CD4-positive, CD25-positive, alpha-beta regulatory T cell (primary cell): ENCODE data around the gene DNAH14. TPM values are rescaled to one million over a fixed set of nuclear protein-coding genes. Genes with fewer than 3 reads are reported as not detected.
"Not testable (repeated sequence)": the region's sequence is repeated elsewhere in the genome, so short reads cannot be mapped to it uniquely, and the experiment has no call there.

Experiments
- ATAC-seq, 2 donors: fragments of 150-1000 bp; cut with Tn5 transposase; one replicate each; pipeline ENCODE4 v1.10.0; 2021; ENCODE audit warnings: low read depth in 2 of 2, moderate number of reproducible peaks in 2 of 2, moderate library complexity in 1 of 2
- DNase-seq, 3 donors: peaks; one replicate each; pipeline versions ENCODE4 v3.0.0 to v3.0.0-alpha.2; 2012 to 2022; ENCODE audit warnings: mixed read lengths in 1 of 3
- H3K27ac ChIP-seq: one replicate; pipeline ENCODE4 v1.7.0; 2013; ENCODE audit warnings: mild to moderate bottlenecking, low read length; ENCODE audit not compliant: insufficient read depth, poor library complexity, severe bottlenecking
- H3K27me3 ChIP-seq: one replicate; pipeline ENCODE4 v1.7.0; 2013; ENCODE audit warnings: low read length; ENCODE audit not compliant: control insufficient read depth, insufficient read depth
- H3K36me3 ChIP-seq: one replicate; pipeline ENCODE4 v1.7.0; 2013; ENCODE audit warnings: mild to moderate bottlenecking, low read length, moderate library complexity; ENCODE audit not compliant: control insufficient read depth, insufficient read depth
- H3K4me1 ChIP-seq: 2 replicates; pipeline ENCODE4 v1.7.0; 2013; ENCODE audit warnings: mild to moderate bottlenecking, low read length; ENCODE audit not compliant: insufficient read depth, control insufficient read depth, poor library complexity, severe bottlenecking
- H3K4me3 ChIP-seq: one replicate; pipeline ENCODE4 v1.7.0; 2013; ENCODE audit warnings: low read depth, mild to moderate bottlenecking, low read length, moderate library complexity
- H3K9me3 ChIP-seq, 2 experiments: 1 replicate in 1 of 2; 2 replicates in 1 of 2; pipeline ENCODE4 v1.7.0; 2013; ENCODE audit warnings: low read length in 2 of 2, mild to moderate bottlenecking in 1 of 2, moderate library complexity in 1 of 2; ENCODE audit not compliant: control insufficient read depth in 2 of 2
- H3K27ac Mint-ChIP-seq, 3 donors: one replicate each; pipeline ENCODE4 v1.8.0; 2020 to 2022; ENCODE audit warnings: mild to moderate bottlenecking in 3 of 3, mixed read lengths in 3 of 3, moderate library complexity in 2 of 3
- H3K27me3 Mint-ChIP-seq: one replicate; pipeline ENCODE4 v1.8.0; 2022; ENCODE audit warnings: mild to moderate bottlenecking, mixed read lengths
- H3K36me3 Mint-ChIP-seq: one replicate; pipeline ENCODE4 v1.8.0; 2020; ENCODE audit warnings: mixed read lengths
- H3K4me1 Mint-ChIP-seq, 4 donors: one replicate each; pipeline ENCODE4 v1.8.0; 2020 to 2022; ENCODE audit warnings: mixed read lengths in 4 of 4, mild to moderate bottlenecking in 1 of 4
- H3K4me3 Mint-ChIP-seq, 4 donors: one replicate each; pipeline ENCODE4 v1.8.0; 2020 to 2022; ENCODE audit warnings: mild to moderate bottlenecking in 4 of 4, mixed read lengths in 4 of 4, moderate library complexity in 3 of 4
- H3K9me3 Mint-ChIP-seq, 7 donors: one replicate each; pipeline ENCODE4 v1.8.0; 2020 to 2022; ENCODE audit warnings: mixed read lengths in 7 of 7, mild to moderate bottlenecking in 3 of 7, moderate library complexity in 2 of 7
- polyA plus RNA-seq, 4 donors: library from polyadenylated mRNA; unstranded; fragments of 300-500 nt; fragmentation: Illumina TruSeq; gene quantifications; one replicate each; pipeline ENCODE4 v1.2.3, GENCODE V29; 2021
- total RNA-seq: library from RNA; stranded (reverse); gene quantifications from one replicate; pipeline ENCODE4 v1.2.3, GENCODE V29; 2022

Gene DNAH14
- total and polyA plus RNA-seq, 5 donors from 2014 or later = 0.02 to 0.13 TPM; not detected in 3

DNA sequence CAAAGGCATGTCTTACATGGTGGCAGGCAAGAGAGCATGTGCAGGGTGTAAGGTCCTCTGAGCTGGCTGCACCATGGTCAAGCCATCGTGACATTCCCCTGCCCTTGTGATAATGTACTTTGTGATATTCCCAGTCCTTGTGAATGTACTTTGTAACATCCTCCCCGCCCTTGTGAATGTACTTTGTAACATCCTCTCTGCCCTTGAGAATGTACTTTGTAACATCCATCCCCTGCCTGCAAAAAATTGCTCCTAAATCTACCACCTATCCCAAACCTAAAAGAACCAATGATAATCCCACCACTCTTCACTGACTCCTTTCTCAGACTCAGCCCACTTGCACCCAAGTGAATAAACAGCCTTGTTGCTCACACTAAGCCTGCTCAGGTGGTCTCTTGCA is 44.1 kb upstream of the DNAH14 start:
- not testable (repeated sequence) for DNase-seq, H3K4me3 Mint-ChIP-seq

GRCh38 chr1:224894915-224895314 is 34.6 kb upstream of the DNAH14 start:
- Mint-ChIP-seq H3K4me3 (no peak overlapping the region), H3K36me3 (no peaks in the 10 kb centered on the region), H3K27ac (no peak overlapping the region), H3K9me3 (peaks cover 0 to 18% (median 5%) of the 10 kb centered on the region in 7 donors), H3K27me3 (peaks cover 4% of the 10 kb centered on the region), H3K4me1 (no peaks in the 10 kb centered on the region)
- Histone ChIP-seq H3K4me1 (no peaks in the 10 kb centered on the region), H3K4me3 (no peak overlapping the region), H3K27ac (no peak overlapping the region), H3K36me3 (no peaks in the 10 kb centered on the region), H3K9me3 (peaks cover 0 to 8% of the 10 kb centered on the region in 2 experiments), H3K27me3 (peaks cover 2% of the 10 kb centered on the region)
- no peak for DNase-seq
- no peak for ATAC-seq

More for the DNA sequence above, 44.1 kb upstream of the DNAH14 start:
- ATAC-seq, H3K4me1 Mint-ChIP-seq, H3K9me3 ChIP-seq, H3K36me3 Mint-ChIP-seq, H3K27me3 ChIP-seq, H3K4me1 ChIP-seq, H3K36me3 ChIP-seq, H3K27ac Mint-ChIP-seq, H3K27me3 Mint-ChIP-seq, H3K4me3 ChIP-seq, H3K27ac ChIP-seq: not testable (repeated sequence)
- H3K9me3 Mint-ChIP-seq = peaks cover 0 to 11% (median 4%) of the 10 kb centered on the region in 7 donors

GRCh38 chr1:224896130-224896781 is 33.2 kb upstream of the DNAH14 start:
- H3K4me3 ChIP-seq = no peak overlapping the region
- peaks cover 0 to 18% (median 6%) of the 10 kb centered on the region in 7 donors for H3K9me3 Mint-ChIP-seq
- DNase-seq (no peak), ATAC-seq (no peak)
- H3K27me3 Mint-ChIP-seq = peaks cover 4% of the 10 kb centered on the region
- H3K27ac ChIP-seq = no peak overlapping the region
- H3K36me3 ChIP-seq = no peaks in the 10 kb centered on the region
- H3K9me3 ChIP-seq = peaks cover 0 to 8% of the 10 kb centered on the region in 2 experiments
- no peaks in the 10 kb centered on the region for H3K4me1 Mint-ChIP-seq
- H3K4me3 Mint-ChIP-seq = no peak overlapping the region
- H3K4me1 ChIP-seq = no peaks in the 10 kb centered on the region
- H3K27ac Mint-ChIP-seq = no peak overlapping the region
- no peaks in the 10 kb centered on the region for H3K36me3 Mint-ChIP-seq
- H3K27me3 ChIP-seq = peaks cover 2% of the 10 kb centered on the region

GRCh38 chr1:224897529-224898327 is 31.7 kb upstream of the DNAH14 start:
- Histone ChIP-seq H3K9me3 (peaks cover 0 to 8% of the 10 kb centered on the region in 2 experiments), H3K4me1 (no peaks in the 10 kb centered on the region), H3K27ac (no peak overlapping the region), H3K36me3 (no peaks in the 10 kb centered on the region), H3K4me3 (no peak overlapping the region), H3K27me3 (peaks cover 2% of the 10 kb centered on the region)
- Mint-ChIP-seq H3K9me3 (peaks cover 0 to 18% (median 6%) of the 10 kb centered on the region in 7 donors), H3K27ac (no peak overlapping the region), H3K27me3 (peaks cover 8% of the 10 kb centered on the region), H3K36me3 (no peaks in the 10 kb centered on the region), H3K4me3 (no peak overlapping the region), H3K4me1 (no peaks in the 10 kb centered on the region)
- no peak for DNase-seq
- ATAC-seq = no peak

DNA sequence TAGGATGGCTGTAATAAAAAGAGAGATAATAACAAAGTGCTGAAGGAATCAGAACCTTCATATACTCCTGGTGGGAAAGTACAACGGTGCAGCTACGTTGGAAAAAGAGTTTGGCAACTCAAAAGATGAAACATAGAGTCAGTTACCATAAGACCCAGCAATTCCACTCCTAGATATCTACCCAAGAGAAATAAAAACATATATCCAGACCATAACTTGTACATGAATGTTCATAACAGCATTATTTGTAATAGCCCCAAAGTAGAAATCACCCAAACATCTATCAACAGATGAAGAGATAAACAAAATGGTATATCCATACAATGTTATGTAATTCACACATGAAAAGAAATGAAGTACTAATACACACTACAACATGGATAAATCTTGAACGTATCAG is 30.5 kb upstream of the DNAH14 start:
- Mint-ChIP-seq H3K27ac (no peak overlapping the region), H3K27me3 (peaks cover 8% of the 10 kb centered on the region), H3K4me1 (no peaks in the 10 kb centered on the region), H3K36me3 (no peaks in the 10 kb centered on the region), H3K9me3 (peaks cover 0 to 18% (median 6%) of the 10 kb centered on the region in 7 donors), H3K4me3 (no peak overlapping the region)
- H3K4me3 ChIP-seq = no peak overlapping the region
- DNase-seq (no peak), ATAC-seq (no peak)
- no peaks in the 10 kb centered on the region for H3K4me1 ChIP-seq
- peaks cover 0 to 8% of the 10 kb centered on the region in 2 experiments for H3K9me3 ChIP-seq
- H3K27ac ChIP-seq = no peak overlapping the region
- peaks cover 2% of the 10 kb centered on the region for H3K27me3 ChIP-seq
- H3K36me3 ChIP-seq = no peaks in the 10 kb centered on the region

- ATAC-seq = no peak
- Mint-ChIP-seq H3K4me3 (no peak overlapping the region), H3K36me3 (no peaks in the 10 kb centered on the region), H3K27me3 (peaks cover 8% of the 10 kb centered on the region), H3K27ac (no peak overlapping the region), H3K9me3 (peaks cover 0 to 18% (median 6%) of the 10 kb centered on the region in 7 donors), H3K4me1 (no peaks in the 10 kb centered on the region)
- Histone ChIP-seq H3K36me3 (no peaks in the 10 kb centered on the region), H3K4me3 (no peak overlapping the region), H3K27me3 (peaks cover 2% of the 10 kb centered on the region), H3K4me1 (no peaks in the 10 kb centered on the region), H3K9me3 (peaks cover 0 to 8% of the 10 kb centered on the region in 2 experiments), H3K27ac (no peak overlapping the region)
- DNase-seq = no peak
Measured at GRCh38 chr1:224900062-224900630, 29.3 kb upstream of the DNAH14 start.

- Histone ChIP-seq H3K27me3 (no peaks in the 10 kb centered on the region), H3K4me3 (no peak overlapping the region), H3K4me1 (no peaks in the 10 kb centered on the region), H3K36me3 (no peaks in the 10 kb centered on the region), H3K9me3 (peaks cover 0 to 8% of the 10 kb centered on the region in 2 experiments), H3K27ac (no peak overlapping the region)
- peaks cover 13% of the 10 kb centered on the region for H3K27me3 Mint-ChIP-seq
- H3K4me3 Mint-ChIP-seq = no peak overlapping the region
- H3K36me3 Mint-ChIP-seq = no peaks in the 10 kb centered on the region
- H3K4me1 Mint-ChIP-seq = no peaks in the 10 kb centered on the region
- ATAC-seq = no peak
- no peak for DNase-seq
- peaks cover 0 to 18% (median 6%) of the 10 kb centered on the region in 7 donors for H3K9me3 Mint-ChIP-seq
- H3K27ac Mint-ChIP-seq = no peak overlapping the region
Measured at GRCh38 chr1:224901087-224901810, 28.2 kb upstream of the DNAH14 start.
